GM18499 (cell line): ENCODE data around the gene SHROOM1.

Experiments
- ATAC-seq: cut with Tn5 transposase; IDR thresholded peaks from one replicate; pipeline ENCODE4 v1.9.1; 2021; ENCODE audit warnings: moderate number of reproducible peaks; ENCODE audit not compliant: insufficient read depth, unreplicated experiment

The SHROOM1 gene

DNA sequence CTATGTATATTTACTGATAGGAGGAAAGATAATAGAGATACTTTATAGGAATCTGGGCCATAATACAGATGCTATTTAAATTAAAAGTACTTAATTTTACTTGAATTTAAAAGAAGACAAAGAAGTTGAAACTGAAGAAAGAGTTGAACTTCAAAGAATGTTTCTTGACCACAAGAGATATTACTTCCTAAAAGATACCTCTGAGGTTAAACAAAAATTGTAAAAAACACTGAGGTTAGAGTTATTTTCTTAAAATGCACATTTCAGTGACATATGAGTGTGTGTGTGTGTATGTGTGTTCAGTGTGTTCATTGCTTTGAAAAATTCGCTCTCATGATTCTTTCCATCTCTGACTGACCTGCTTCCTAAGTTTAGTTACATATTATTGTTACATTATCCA, 49.9 kb downstream of the SHROOM1 start:
- no peak for ATAC-seq

DNA sequence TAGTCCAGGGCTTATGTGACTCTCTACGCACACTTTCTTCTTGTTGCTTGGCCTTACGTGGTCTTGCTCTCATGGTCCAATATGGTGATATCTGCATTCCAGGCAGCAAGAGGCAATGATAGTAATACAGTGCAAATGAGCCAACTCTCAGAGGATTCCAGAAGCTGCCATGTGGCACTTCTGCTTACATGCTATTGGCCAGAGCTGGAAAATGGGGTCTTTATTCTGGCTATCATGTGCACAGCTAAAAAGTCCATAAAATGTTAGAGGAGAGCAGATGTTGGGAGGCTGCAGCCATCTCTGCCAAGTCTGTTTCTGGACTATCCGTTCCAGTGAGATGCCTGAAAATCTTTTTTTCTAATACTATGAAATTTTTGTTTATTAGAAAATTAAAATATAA, 50.5 kb downstream of the SHROOM1 start:
- no peak for ATAC-seq

DNA sequence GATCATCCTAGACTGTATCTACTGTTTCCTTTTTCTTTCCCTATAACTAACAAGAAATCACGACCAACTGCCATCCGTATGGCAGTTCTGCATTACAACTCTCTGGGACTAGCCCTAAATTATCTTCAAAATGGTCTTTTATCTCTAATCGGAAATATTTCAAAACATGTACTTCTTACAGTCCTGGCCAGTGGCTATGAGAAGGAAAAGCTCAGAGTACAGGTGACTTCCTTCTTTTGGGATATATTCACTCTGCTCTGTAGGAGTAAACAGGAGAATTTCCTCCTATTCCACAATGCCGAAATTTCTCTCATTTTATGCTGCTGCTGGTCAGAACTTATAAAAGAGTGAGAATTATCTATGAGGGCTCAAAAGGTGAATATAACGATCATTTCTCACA, 51.6 kb downstream of the SHROOM1 start:
- ATAC-seq, result no peak

DNA sequence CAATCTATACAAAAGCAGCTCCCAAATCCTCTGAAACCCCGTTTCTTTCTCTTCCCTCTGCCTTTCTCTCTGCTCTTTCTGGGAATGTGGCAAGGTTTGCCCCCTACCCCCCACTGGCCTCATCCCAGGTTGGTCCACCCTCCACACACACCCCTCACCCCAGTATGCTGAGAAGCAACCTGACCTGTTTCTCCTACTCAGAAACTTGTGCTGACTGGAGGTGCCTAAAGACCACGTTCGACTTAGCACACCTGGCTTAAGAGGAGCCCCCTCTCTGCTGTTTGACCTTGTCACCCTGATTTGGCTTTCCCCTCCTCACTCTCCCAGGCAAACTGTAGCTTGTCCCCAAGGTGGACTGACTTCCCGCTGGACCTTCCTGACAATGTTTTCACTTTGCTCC, 52.3 kb downstream of the SHROOM1 start:
- no peak for ATAC-seq

DNA sequence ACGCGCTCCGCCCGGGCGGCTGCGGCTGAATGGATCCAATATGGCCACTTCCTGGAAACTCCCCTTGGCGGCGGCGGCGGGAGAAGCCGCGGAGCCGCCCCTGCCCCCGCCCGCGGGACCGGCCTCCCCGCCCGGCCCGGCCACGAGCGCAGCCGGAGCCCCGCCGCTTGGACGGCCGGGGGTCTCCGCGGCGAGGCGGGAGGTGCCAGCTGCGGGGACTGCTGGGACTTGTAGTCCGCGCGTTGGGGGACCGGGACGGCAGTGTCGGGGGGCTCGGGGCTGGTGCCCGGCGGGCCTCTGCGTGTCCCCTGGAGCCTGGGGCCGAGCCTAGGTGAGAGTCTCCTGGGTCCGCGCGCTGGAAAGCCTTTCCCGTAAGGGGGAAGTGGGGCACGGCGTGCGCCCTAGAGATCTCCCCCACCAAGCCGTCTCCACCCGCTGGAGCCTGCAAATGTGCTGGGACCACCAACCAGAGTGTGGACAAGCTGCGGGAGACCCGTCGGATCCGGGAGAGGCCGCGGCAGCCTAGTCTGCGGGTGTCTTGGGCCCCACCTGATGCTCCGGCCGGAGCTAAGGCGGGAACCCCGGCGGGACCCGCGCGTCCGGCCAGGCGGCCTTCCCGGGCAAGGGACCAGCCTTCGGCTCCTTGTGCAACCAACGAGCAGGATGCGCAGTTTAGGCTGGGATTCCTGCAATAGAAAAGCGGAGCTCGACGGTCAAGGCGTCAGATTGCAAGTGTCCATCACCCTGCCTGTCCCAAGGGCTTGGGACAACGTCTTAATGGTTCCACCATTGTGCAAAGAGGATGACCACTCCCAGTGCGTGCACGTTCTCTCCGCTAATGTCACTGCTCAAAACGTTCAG, 53.0 kb downstream of the SHROOM1 start, which contains the start of gene SEPTIN8:
TSS of gene SEPTIN8 (minus strand) at position 31 of the 861 bp plus-strand sequence. CDS start 102 bp downstream, outside the sequence.
- no peak for ATAC-seq

DNA sequence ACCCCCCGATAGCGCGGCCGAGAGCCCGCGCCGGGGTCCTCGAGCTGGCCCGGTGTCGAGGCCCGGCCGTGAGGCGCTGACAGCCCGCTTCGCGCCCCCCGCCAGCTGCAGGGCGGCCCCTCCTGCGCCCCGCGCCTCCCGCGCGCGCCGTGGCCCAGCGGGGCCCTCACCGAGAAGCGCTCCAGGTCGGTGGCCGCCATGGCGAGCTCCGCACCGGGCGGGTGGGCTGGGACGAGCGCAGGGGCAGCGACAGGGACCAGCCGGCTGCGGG, 53.6 kb downstream of the SHROOM1 start:
- ATAC-seq, result no peak

DNA sequence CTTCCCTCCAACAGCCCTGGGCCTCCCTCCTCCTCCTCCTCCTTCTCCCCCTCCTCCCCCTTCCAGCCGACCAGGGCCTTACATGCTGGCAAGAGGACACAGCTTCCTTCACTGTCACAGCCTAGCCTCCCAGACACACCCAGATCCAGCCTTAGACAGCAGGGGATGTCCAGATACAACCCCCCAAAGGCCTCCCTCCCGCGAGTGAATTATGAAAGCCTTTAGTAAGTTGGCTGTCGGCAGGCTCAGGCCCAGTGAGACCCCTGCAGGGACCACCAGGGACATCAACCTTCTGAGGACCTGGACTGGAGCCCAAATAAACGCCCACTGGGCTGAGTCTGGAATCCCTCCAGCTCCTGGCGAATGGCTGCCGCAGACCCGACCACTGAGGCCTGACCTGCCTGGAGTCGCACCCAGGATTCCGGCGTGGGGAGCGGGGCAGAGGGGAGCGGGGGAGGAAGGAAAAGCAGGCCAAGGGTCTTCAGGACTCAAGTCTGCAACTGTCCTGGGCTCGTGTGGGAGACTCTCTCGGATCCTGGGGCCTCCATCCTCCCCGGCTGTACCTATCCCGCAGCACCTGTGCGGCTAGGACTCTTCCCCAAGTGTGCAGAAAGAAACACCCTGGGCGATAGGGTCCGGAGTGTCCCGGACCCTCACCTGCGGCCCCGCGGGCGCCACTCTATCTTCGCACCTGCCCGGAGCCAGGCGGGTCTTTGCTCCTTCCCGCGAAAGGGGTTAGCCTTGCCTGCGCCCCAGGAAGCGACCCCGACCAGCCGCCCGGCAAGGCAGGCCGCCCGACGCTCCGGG, 54.1 kb downstream of the SHROOM1 start:
- no peak for ATAC-seq

DNA sequence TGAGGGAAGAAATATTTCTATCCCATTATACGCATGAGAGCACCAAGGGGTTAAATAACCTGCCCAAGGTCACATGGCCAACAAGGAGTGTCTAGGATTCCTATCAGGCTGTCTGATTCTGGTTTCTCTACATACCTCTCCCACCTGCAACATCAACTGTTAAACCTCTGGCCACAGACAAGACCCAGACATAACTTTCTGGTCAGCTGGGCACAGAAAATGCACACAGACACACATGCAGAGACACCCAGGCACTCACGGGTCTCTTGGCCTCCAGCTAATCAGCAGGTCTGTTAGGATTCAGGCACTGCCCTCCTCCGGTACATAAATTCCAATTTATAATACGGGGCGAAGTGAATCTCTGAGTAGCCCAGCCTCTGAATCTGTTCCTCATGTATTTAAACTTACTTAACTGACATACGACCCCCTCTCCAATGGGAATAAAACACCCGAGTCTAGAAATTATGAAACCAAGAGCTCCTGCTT, 54.9 kb downstream of the SHROOM1 start:
- no peak for ATAC-seq

DNA sequence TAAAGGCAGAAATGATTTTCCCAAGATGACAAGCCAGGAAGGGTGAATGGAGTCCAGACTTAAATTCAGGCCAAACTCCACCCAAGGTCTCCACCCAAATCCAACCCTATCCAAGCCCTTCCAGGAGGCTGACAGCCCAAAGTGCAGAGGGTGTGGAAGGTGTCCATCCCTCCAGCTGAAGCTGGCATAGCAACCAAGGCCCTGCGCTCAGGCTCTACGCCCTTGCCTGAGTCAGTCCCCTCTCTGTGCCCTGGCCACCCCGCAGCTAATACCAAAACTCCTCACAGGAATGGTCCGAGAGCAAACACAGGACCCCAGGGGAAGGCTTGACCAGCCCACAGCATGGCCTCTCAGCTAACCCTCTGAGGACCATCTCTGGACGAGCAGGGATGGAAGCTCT, 55.6 kb downstream of the SHROOM1 start:
- no peak for ATAC-seq

DNA sequence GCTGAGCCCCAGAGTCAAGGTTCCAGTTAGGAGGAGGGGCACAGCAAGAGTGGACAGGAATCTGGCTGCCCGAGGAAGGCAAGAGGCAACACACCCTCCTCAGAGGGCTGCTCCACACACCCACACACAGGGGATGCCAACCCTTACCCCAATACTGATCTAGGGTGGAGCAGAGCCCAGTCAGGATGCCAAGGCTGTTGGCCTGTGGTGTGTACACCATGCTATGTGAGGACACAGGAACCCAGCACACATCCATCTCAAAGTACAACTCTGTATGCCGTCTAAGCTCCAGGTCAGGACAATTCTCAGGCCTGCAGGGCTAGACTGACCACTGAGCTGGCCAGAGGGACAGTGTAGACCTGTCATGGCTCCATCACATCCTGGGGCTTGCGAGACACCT, 56.0 kb downstream of the SHROOM1 start:
- no peak for ATAC-seq

DNA sequence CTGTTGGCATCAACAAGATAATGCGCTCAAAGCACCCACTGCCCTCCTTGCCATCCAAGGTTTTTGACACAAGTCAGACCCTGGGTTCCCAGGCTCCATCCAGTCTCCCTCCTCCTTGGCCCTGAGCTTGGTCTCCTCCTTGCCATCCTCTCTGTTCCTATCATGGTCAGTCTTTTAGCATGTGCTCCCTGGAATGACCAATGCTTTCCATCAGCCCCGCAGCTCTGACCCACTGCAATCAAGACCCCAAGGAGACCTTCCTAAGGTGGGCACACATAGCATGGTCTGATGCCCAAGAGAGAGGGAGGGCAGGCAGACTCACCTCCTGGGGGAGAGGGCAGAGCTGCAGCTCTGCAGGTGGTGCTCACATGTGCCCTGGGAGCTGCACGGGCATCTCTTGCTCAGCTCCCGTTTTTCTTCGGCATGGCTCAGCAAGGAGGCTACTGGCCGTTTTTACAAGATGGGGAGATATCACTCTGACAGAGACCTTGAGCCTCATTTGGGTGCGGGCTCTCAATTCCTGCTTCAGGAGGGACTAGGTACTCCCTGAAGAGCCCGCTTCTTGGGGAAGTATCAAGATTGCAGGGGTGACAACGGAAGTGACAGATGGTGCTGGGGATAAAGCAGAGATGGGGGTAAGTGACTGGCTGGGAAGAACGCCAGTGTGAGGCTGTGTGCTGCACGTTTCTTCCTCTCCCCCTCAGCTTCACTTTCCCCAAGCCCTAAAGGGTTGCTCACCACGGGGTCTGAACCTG, 56.7 kb downstream of the SHROOM1 start:
- ATAC-seq, result no peak

DNA sequence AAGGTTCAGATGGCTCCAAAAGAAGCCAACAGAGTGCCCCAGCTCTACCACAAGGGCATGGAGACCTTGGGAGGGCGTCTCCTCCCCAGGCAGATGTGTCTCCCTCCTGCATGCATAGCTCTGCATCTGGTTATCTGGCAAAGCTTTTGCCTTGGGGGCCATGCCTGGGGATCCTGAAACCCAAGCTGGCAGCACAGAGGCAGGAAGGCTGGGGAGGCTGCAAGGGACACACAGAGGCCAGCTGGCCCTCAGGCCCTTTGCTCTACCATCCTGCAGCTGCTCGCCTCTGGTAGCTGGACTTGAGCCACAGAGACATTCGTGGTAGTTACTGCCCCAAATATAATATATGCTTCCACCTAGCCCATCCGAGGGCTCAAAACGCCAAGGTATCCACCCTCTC, 57.3 kb downstream of the SHROOM1 start:
- ATAC-seq, result no peak

DNA sequence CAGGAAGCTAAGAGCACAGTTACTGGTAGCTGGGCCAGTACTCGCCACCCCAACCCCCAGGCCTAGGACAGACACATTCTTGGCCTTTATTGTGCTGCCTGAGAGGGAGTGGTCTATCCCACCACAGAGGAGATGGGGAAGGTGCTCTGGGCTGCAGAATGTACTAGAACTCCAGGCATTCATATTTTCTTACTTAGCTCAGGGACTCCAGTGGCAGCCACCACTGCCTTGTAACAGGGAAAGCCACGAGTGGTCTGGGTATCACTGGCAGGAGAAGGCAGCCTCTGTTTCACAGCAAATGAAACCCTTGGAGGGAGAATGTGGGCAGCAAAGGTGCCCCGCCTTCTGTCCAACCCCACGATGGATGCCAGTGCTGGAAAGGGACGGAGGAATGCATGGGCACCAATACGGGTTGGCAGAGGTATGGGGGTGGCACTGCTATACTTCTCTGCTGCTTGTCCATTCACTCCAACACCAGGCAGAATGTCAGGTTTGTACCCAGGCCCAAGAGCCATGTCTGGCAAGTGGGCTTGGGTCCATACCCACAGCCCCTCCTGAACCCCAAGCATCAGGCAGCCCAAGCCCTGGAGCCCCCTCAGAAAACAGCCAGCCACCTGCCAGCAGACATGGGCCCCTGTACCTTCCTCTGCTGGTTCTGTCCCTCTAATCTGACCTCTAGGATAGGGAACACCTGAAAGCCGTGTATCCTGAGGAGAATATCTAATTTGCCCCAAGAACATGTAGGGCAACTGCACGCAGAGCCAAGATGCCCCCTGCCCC, 58.0 kb downstream of the SHROOM1 start:
- ATAC-seq, result no peak
